Neuron (in vitro differentiated cells): Measurements from ENCODE around the gene WDR46.

ENCODE experiments used
- H2AFZ ChIP-seq: one replicate; pipeline ENCODE4 v1.6.1; 2013; ENCODE audit warnings: low read depth, mild to moderate bottlenecking, inconsistent platforms, low read length, moderate library complexity
- H3K27me3 ChIP-seq: one replicate; pipeline ENCODE4 v1.6.1; 2013; ENCODE audit warnings: low read length; ENCODE audit not compliant: insufficient read depth
- H3K36me3 ChIP-seq: one replicate; pipeline ENCODE4 v1.6.1; 2013; ENCODE audit warnings: low read length; ENCODE audit not compliant: insufficient read depth
- H3K4me1 ChIP-seq: one replicate; pipeline ENCODE4 v1.6.1; 2013; ENCODE audit warnings: low read length; ENCODE audit not compliant: insufficient read depth
- H3K4me3 ChIP-seq: 2 replicates; pipeline ENCODE4 v1.5.1; 2013; ENCODE audit warnings: mild to moderate bottlenecking, low read length, moderate library complexity
- H3K9me3 ChIP-seq: one replicate; pipeline ENCODE4 v1.6.1; 2013; ENCODE audit warnings: low read length

WDR46 gene

DNA sequence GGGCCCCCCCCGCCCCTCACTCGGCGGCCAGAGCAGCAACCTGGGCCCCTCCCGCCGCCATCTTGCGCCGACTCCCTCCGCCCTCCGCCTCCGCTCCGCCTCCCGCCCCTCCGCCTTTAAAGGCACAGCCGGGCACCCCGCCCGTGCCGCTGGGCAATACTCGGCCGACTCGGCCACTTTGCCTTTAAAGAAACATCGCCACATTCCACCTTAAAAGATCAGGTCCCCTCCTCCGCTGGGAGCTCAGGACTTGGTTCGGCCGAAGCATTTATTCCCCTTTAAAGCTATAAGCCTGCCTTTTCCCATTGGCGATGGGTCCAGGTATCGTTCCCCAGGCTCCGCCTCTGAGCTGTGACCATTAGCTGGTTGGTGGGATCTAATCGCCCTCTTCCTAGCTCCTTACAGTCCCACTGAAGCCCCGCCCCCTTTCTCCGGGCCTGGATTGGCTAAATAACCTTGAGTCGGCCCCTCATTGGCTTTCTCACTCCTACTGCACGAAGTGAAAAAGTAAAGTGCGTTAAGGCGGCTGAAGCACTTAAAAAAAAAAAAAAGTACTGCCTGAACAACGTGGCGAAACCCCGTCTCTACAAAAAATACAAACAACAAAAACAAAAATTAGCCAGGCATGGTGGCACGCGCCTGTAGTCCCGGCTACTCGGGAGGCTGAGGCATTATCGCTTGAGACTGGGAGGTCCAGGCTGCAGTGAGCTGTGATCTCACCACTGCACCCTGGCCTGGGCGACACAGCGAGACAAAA lies 28.8 kb upstream of the WDR46 start, which contains the start of gene ZBTB22:
ZBTB22 (minus strand) TSS at position 76 of the 757 bp plus-strand sequence. CDS start 828 bp downstream, outside the sequence.
- Histone ChIP-seq H3K4me1 (peaks cover 52% of the 10 kb centered on the region), H3K27me3 (no peaks in the 10 kb centered on the region), H2AFZ (peak within 1 kb of the TSS; percentile 54), H3K9me3 (no peaks in the 10 kb centered on the region), H3K36me3 (peaks cover 40% of the 10 kb centered on the region), H3K4me3 (peak within 1 kb of the TSS; percentile 66)

DNA sequence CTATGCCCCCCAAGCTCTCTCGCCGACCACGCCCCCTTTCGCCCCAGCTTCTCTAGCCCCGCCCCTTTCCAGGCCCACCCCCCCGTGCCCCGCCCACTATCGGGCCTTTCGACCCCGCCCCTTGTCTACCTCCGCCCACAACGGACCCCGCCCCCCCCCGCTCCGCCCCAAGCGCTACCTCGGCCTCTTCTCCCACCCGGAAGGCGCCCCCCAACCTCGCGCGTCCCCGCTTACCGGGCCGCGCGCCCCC lies 28.3 kb upstream of the WDR46 start:
- Histone ChIP-seq H3K36me3 (peaks cover 40% of the 10 kb centered on the region), H3K4me1 (peaks cover 57% of the 10 kb centered on the region), H2AFZ (no peak overlapping the region), H3K4me3 (peak overlapping the region; percentile 66), H3K9me3 (no peaks in the 10 kb centered on the region), H3K27me3 (no peaks in the 10 kb centered on the region)

GRCh38 chr6:33316603-33317418 lies 27.8 kb upstream of the WDR46 start:
- Histone ChIP-seq H3K9me3 (no peaks in the 10 kb centered on the region), H3K27me3 (no peaks in the 10 kb centered on the region), H3K36me3 (peaks cover 40% of the 10 kb centered on the region), H3K4me3 (peak overlapping the region; percentile 66), H3K4me1 (peaks cover 56% of the 10 kb centered on the region), H2AFZ (no peak overlapping the region)

DNA sequence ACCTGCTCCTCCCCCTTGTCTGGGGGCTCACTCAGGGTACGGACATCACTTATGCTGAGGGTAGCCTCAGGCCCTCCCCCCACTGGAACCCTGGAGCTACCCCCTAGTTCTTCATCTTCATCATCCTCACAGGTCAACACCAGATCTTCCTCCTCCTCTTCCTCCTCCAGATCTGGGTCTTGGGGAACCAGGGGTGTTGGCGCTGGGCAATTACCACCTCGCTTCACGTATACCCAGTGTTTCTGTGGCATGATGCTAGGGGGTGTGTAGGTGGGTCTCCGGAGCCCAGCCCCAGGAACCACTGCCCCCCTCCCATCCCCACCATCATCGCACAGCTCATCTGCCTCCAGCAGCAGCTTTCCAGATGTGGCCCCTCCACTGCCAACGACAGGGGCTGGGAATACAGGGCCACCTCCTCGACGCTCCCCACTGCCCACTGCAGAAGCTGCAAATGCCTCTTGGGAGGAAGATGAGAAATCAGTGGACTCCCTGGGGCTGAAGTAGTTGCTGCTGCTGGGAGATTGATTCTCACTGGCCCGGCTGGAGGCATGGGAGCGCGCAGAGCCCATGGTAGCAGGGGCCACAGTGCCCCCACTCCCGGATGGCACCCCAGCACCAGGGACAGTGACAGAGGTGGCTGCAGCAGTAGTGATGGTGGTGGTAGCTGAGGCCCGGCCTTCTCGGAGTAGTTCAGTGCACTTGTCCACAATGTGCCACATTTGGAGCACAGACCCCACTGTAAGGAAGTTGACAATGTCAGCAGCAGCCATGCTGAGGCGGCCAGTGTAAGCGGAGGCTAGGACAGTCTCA lies 27.0 kb upstream of the WDR46 start:
- Histone ChIP-seq H3K27me3 (no peaks in the 10 kb centered on the region), H3K9me3 (no peaks in the 10 kb centered on the region), H3K36me3 (peaks cover 35% of the 10 kb centered on the region), H3K4me1 (peaks cover 48% of the 10 kb centered on the region), H3K4me3 (no peak overlapping the region), H2AFZ (no peak overlapping the region)

DNA sequence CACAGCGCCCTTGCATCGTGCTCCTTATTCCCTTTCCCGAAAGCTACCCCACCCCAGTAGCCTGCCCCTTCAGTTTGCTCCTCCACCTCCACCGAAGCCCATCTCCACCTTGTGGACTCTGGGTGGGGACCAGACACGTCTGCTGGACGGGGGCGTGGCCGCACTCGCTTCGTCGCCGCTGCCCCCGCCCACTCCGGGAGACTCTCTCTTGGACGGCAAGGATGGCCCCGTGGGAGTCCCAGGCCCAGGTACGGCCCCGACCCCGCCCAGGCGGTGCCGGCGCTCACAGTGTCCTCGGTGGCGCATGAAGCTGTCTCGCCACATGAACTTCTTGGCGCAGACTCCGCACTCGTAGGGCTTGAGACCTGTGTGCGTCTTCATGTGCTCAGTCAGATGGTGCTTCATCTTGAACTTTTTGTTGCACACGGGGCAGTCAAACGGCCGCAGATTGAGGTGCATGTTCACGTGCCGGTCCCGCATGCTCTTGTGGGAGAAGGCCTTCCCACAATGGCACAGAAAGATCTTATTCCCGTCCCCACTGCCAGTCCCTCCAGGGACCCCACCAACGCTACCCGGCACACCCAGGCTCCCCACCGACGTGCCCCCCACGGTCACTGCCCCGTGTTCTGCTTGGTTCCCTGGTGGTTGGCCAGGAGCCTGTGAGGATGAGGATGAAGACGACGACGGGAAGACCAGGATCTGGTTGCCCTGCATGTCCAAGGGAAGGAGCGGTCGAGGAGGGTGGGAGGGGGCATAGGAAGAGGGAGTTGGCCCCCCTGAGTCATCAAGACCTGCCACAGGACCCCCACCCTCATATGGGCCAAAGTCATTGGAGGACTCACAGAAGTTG lies 26.1 kb upstream of the WDR46 start:
- Histone ChIP-seq H3K27me3 (no peaks in the 10 kb centered on the region), H3K4me3 (no peak overlapping the region), H3K36me3 (peaks cover 27% of the 10 kb centered on the region), H2AFZ (no peak overlapping the region), H3K9me3 (no peaks in the 10 kb centered on the region), H3K4me1 (peaks cover 44% of the 10 kb centered on the region)

GRCh38 chr6:33314515-33314942 lies 25.5 kb upstream of the WDR46 start:
- Histone ChIP-seq H3K27me3 (no peaks in the 10 kb centered on the region), H3K36me3 (peaks cover 21% of the 10 kb centered on the region), H3K9me3 (no peaks in the 10 kb centered on the region), H3K4me1 (peaks cover 38% of the 10 kb centered on the region), H2AFZ (no peak overlapping the region), H3K4me3 (peak overlapping the region; percentile 79)

DNA sequence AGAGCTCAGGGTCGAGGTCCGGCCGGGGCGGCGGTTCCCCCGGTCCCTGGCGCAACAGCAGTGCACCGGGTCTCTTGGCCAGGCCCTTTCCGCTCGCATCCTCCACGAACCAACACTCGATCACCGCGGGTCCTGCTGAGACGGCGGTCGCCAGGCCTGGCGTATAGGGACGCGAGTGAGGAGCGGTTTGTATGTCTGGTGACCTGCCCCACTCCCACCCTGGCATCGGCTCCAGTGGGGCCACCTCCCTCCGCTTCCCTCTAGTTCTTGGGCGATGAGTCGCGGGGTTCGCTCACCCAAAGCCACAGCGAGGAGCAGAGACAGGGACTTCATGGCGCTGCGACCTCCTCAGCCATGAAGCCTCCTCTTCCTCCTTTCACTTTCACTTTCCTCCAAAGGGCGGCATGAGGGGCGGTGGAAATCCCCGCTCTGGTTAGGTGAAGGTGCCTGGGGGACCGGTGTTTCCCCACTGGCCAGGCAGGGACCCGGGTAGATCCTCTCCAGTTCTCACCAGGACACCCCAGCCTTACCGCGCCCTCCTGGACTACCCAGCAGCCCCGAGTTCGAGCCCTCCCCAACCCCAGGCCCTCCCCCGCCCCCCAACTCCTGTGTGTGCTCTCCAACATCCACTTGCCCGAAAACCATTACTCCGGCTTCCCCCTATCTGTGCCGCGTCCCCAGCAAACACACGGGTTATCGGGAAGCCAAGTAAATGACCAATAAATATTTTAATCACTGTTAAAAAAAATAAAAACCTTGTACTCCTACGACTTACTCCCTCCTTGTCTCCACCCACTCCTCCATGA lies 24.9 kb upstream of the WDR46 start, which contains the start of gene TAPBP:
TAPBP (minus strand) TSS at position 370 of the 806 bp plus-strand sequence; CDS start at position 333, 37 bp downstream.
- Histone ChIP-seq H3K27me3 (no peaks in the 10 kb centered on the region), H3K36me3 (peaks cover 14% of the 10 kb centered on the region), H3K4me1 (peaks cover 32% of the 10 kb centered on the region), H3K9me3 (no peaks in the 10 kb centered on the region), H3K4me3 (peak within 1 kb of the TSS; percentile 79), H2AFZ (peak within 1 kb of the TSS; percentile 41)

DNA sequence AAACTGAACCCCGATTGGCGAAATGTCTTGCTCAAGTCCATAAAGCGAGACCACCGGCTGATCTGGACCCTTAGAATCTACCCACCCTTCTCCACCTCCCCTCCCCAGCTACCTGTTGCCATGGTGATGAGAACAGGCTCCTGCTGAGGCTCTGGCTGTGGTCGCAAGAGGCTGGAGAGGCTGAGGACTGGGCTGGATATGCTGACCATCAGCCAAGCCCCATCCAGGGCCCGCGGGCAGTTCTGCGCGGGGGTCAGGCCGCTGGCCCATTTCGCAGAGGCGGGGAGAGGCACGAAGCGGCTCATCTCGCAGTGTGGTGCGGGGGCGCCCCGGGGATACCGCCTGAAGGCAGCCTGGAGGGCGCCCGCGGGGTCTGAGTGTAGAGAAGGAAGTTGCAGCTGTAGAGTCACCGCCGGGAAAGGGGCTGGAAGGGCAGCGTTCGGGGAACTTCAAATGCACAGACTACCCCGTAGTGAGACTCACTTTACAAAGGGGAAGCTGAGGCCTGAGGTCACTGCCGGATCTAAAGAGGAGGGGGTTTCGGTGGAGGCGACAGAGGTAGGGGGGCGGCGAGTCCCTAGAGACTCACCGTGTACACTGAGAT lies 24.2 kb upstream of the WDR46 start:
- Histone ChIP-seq H3K27me3 (no peaks in the 10 kb centered on the region), H3K4me3 (peak overlapping the region; percentile 79), H2AFZ (peak overlapping the region; percentile 41), H3K4me1 (peaks cover 25% of the 10 kb centered on the region), H3K36me3 (peaks cover 10% of the 10 kb centered on the region), H3K9me3 (no peaks in the 10 kb centered on the region)

DNA sequence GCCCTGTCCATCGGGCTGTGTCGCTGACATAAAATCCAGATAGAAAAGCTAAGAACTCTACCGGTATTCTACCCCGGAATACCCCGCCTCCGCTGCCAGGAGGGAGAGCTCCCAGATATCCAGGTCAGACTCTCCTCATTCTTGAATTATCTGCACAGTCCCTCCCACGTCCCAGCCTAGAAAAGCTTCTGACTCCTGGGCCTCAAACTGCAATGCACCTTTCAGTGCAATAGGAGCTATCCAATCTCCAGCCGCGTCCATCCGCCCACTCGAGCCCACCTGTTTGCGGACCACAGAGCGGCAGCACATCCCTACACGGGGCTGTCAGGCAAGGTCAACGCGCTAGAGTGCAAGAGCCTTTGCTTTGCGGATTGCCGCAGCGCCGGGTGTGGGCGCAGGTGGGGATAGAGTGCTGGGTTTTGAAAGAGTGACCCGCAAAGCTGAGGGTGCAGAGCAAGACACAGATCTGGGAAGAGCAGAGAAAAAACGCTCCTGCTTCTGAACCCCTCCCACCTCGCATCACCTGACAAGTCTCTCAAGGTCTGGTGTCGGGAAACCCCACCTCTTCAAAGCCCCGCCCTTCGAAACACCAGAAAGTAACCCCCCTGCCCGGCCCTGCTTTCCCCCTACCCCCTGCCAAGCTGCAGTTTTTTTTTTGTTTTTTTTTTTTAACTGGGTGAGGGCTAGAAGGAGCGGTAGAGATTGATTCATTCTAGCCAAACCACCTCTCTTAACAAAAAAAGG lies 23.5 kb upstream of the WDR46 start:
- no peaks in the 10 kb centered on the region for H3K27me3 ChIP-seq
- H3K4me1 ChIP-seq, result peaks cover 24% of the 10 kb centered on the region
- no peaks in the 10 kb centered on the region for H3K9me3 ChIP-seq
- peak overlapping the region; percentile 79 for H3K4me3 ChIP-seq
- peaks cover 10% of the 10 kb centered on the region for H3K36me3 ChIP-seq
- H2AFZ ChIP-seq, result no peak overlapping the region

- Histone ChIP-seq H3K4me3 (no peak overlapping the region), H3K4me1 (no peaks in the 10 kb centered on the region), H2AFZ (no peak overlapping the region), H3K9me3 (no peaks in the 10 kb centered on the region), H3K36me3 (peaks cover 5% of the 10 kb centered on the region), H3K27me3 (no peaks in the 10 kb centered on the region)
Measured at GRCh38 chr6:33306356-33306755, 17.3 kb upstream of the WDR46 start.

DNA sequence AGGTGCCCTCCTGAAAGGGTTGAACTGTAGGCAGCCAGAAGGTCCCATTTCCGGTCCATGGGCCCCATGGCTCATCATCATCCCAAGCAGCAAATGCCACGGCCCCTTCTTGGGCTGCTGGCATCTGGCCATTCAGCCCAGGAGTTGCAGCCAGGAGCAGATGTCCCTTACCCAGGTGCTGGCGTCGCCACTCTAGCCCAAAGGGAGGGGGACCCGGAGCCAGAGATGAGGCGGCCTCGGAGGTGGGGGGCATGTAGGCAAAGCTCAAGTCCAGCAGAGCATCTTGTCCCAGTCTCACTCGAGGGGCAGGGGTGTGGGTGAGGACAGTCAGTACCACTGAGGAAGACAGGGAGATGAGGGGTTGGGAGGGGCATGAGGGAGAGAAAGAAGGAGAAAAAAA lies 16.0 kb upstream of the WDR46 start:
- H3K9me3 ChIP-seq, result no peaks in the 10 kb centered on the region
- no peak overlapping the region for H3K4me3 ChIP-seq
- H2AFZ ChIP-seq, result no peak overlapping the region
- no peaks in the 10 kb centered on the region for H3K27me3 ChIP-seq
- H3K4me1 ChIP-seq, result no peaks in the 10 kb centered on the region
- H3K36me3 ChIP-seq, result peaks cover 5% of the 10 kb centered on the region
